GM12801 (cell line): ENCODE data around the gene RHOB.

Experiments used
- CTCF ChIP-seq: IDR thresholded peaks from one replicate; pipeline ENCODE4 v1.5.1; 2011; ENCODE audit warnings: control low read depth; ENCODE audit not compliant: insufficient read length; ENCODE audit errors: extremely low read depth

The RHOB gene

GRCh38 chr2:20484810-20485611 is 38.1 kb downstream of the RHOB start:
- TF ChIP-seq CTCF, result no peak

- no peak for TF ChIP-seq CTCF
These were observed 38.9 kb downstream of the RHOB start for GRCh38 chr2:20485612-20486388.

- no peak for TF ChIP-seq CTCF
These were observed 39.7 kb downstream of the RHOB start for GRCh38 chr2:20486571-20486970.

- TF ChIP-seq CTCF, result no peak
These were observed 40.1 kb downstream of the RHOB start for GRCh38 chr2:20487030-20487391.

GRCh38 chr2:20487392-20488174 is 40.7 kb downstream of the RHOB start:
- TF ChIP-seq CTCF, result no peak

GRCh38 chr2:20488201-20488641 is 41.3 kb downstream of the RHOB start:
- no peak for TF ChIP-seq CTCF

- TF ChIP-seq CTCF, result no peak
These were observed 41.9 kb downstream of the RHOB start for GRCh38 chr2:20488782-20489181.
